ENCODE data around the gene GRPEL2.

- no peak for TF ChIP-seq ZNF362 (tag by site-specific recombination; IDR thresholded peaks at IDR 0.05)
- no peak for TF ChIP-seq CTCF (tag by site-specific recombination; IDR thresholded peaks at IDR 0.05)
- TF ChIP-seq ZNF654 (tag by site-specific recombination; IDR thresholded peaks at IDR 0.05; ENCODE audit: low read depth) = no peak
- no peak for TF ChIP-seq ZNF514 (tag by site-specific recombination; IDR thresholded peaks at IDR 0.05)
- no peak for TF ChIP-seq ZNF132 (tag by site-specific recombination; IDR thresholded peaks at IDR 0.05; ENCODE audit: borderline replicate concordance)
- no peak for TF ChIP-seq MYNN (tag by site-specific recombination; IDR thresholded peaks at IDR 0.05; ENCODE audit: borderline replicate concordance)
Observed at GRCh38 chr5:149374801-149375200, 29.5 kb downstream of the GRPEL2 start.
